ENCODE results near the gene SRD5A1. TPM values are rescaled to one million over a fixed set of nuclear protein-coding genes. Genes with fewer than 3 reads are reported as not detected.

Gene SRD5A1
- total RNA-seq, 1 donor from 2014 or later = 8.0 TPM

- Histone ChIP-seq H3K36me3 (no peaks in the 10 kb centered on the region), H3K4me1 (no peaks in the 10 kb centered on the region), H3K4me3 (no peak overlapping the region), H3K27me3 (peaks cover 22% of the 10 kb centered on the region), H3K27ac (no peak overlapping the region), H3K9me3 (no peaks in the 10 kb centered on the region)
- intact Hi-C loops (cut with DNase I) = no loop called here
- TF ChIP-seq, protein P1, sequence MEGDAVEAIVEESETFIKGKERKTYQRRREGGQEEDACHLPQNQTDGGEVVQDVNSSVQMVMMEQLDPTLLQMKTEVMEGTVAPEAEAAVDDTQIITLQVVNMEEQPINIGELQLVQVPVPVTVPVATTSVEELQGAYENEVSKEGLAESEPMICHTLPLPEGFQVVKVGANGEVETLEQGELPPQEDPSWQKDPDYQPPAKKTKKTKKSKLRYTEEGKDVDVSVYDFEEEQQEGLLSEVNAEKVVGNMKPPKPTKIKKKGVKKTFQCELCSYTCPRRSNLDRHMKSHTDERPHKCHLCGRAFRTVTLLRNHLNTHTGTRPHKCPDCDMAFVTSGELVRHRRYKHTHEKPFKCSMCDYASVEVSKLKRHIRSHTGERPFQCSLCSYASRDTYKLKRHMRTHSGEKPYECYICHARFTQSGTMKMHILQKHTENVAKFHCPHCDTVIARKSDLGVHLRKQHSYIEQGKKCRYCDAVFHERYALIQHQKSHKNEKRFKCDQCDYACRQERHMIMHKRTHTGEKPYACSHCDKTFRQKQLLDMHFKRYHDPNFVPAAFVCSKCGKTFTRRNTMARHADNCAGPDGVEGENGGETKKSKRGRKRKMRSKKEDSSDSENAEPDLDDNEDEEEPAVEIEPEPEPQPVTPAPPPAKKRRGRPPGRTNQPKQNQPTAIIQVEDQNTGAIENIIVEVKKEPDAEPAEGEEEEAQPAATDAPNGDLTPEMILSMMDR (IDR thresholded peaks at IDR 0.05) = no peak
- ATAC-seq = no peak
- no peak for DNase-seq
Observed at GRCh38 chr5:6586647-6587042, 46.6 kb upstream of the SRD5A1 start.

- Histone ChIP-seq H3K4me3 (no peak overlapping the region), H3K9me3 (no peaks in the 10 kb centered on the region), H3K4me1 (no peaks in the 10 kb centered on the region), H3K36me3 (no peaks in the 10 kb centered on the region), H3K27me3 (peaks cover 19% of the 10 kb centered on the region), H3K27ac (no peak overlapping the region)
- TF ChIP-seq, protein P1 (IDR thresholded peaks at IDR 0.05) = no peak
- ATAC-seq (no peak), DNase-seq (no peak)
- intact Hi-C loops (cut with DNase I) = no loop called here
Observed at GRCh38 chr5:6587171-6587570, 46.1 kb upstream of the SRD5A1 start.

- DNase-seq = no peak
Observed at GRCh38 chr5:6590581-6590980, 42.7 kb upstream of the SRD5A1 start.

GRCh38 chr5:6591671-6592288 is 41.5 kb upstream of the SRD5A1 start:
- no peak overlapping the region for H3K27ac ChIP-seq
- H3K27me3 ChIP-seq = no peaks in the 10 kb centered on the region
- no peak for DNase-seq
- no peak overlapping the region for H3K4me3 ChIP-seq
- no peaks in the 10 kb centered on the region for H3K4me1 ChIP-seq
- intact Hi-C loops (cut with DNase I) = no loop called here
- H3K36me3 ChIP-seq = no peaks in the 10 kb centered on the region
- no peaks in the 10 kb centered on the region for H3K9me3 ChIP-seq
- TF ChIP-seq, protein P1 (IDR thresholded peaks at IDR 0.05) = no peak
- no peak for ATAC-seq

More at GRCh38 chr5:6590581-6590980, 42.7 kb upstream of the SRD5A1 start:
- H3K27me3 ChIP-seq = no peaks in the 10 kb centered on the region
- H3K27ac ChIP-seq = no peak overlapping the region
- TF ChIP-seq, protein P1 (IDR thresholded peaks at IDR 0.05) = no peak
- intact Hi-C loops (cut with DNase I) = no loop called here
- H3K4me3 ChIP-seq = no peak overlapping the region
- H3K9me3 ChIP-seq = no peaks in the 10 kb centered on the region
- H3K36me3 ChIP-seq = no peaks in the 10 kb centered on the region
- no peak for ATAC-seq
- no peaks in the 10 kb centered on the region for H3K4me1 ChIP-seq

DNA sequence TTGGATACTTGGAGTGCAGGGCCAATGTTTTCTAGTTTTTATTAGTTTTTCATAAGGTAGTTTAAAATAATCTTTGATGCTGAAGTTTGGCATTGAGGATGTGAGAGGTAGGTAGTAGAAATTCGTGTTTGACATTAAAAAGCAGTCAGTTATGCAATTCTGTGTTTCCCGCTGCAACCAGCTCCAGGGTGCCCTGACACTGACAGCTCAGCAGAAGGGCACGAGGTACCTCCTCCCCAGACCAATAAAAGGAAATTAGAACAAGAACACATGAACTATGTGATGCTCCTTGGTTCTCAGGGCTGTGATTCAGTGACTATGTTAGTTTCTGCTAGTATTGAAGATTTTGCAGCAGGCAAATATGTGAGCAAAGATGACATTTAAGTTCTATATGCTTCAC is 40.6 kb upstream of the SRD5A1 start:
- DNase-seq (no peak), ATAC-seq (no peak)
- Histone ChIP-seq H3K4me1 (no peaks in the 10 kb centered on the region), H3K4me3 (no peak overlapping the region), H3K27ac (no peak overlapping the region), H3K27me3 (no peaks in the 10 kb centered on the region), H3K36me3 (no peaks in the 10 kb centered on the region), H3K9me3 (no peaks in the 10 kb centered on the region)
- TF ChIP-seq, protein P1 (IDR thresholded peaks at IDR 0.05) = no peak
- intact Hi-C loops (cut with DNase I) = no loop called here
